Hematopoietic multipotent progenitor cell treated with erythropoietin and hydrocortisone succinate and interleukin-3 and kit ligand, for 8 days (in vitro differentiated cells): Measurements from ENCODE around the gene AP5Z1.

Experiments
- DNase-seq: peaks from one replicate; pipeline ENCODE4 v3.0.0-alpha.2; 2015

The AP5Z1 gene

GRCh38 chr7:4775250-4775847 is at the start of gene AP5Z1:
Gene AP5Z1, plus strand, starts transcription at chr7:4775623. Its CDS starts 93 bp downstream, at chr7:4775716.
- peak; percentile 95 for DNase-seq

GRCh38 chr7:4725850-4726450 is 49.5 kb upstream of the AP5Z1 start:
- no peak for DNase-seq

GRCh38 chr7:4726566-4726965 is 48.9 kb upstream of the AP5Z1 start:
- no peak for DNase-seq

- no peak for DNase-seq
These were observed 47.3 kb upstream of the AP5Z1 start for GRCh38 chr7:4727914-4728705.

- no peak for DNase-seq
These were observed 46.2 kb upstream of the AP5Z1 start for GRCh38 chr7:4729266-4729665.

- no peak for DNase-seq
These were observed 45.1 kb upstream of the AP5Z1 start for GRCh38 chr7:4730276-4730675.

GRCh38 chr7:4730971-4731370 is 44.5 kb upstream of the AP5Z1 start:
- no peak for DNase-seq

- no peak for DNase-seq
These were observed 43.6 kb upstream of the AP5Z1 start for GRCh38 chr7:4731803-4732202.

GRCh38 chr7:4733936-4734528 is 41.4 kb upstream of the AP5Z1 start:
- DNase-seq: no peak

- no peak for DNase-seq
These were observed 40.7 kb upstream of the AP5Z1 start for GRCh38 chr7:4734587-4735345.

- no peak for DNase-seq
These were observed 38.1 kb upstream of the AP5Z1 start for GRCh38 chr7:4737300-4737699.

GRCh38 chr7:4738711-4739527 is 36.5 kb upstream of the AP5Z1 start:
- peak; percentile 47 for DNase-seq

GRCh38 chr7:4739528-4739992 is 35.9 kb upstream of the AP5Z1 start:
- no peak for DNase-seq

GRCh38 chr7:4740796-4741195 is 34.6 kb upstream of the AP5Z1 start:
- DNase-seq: no peak

- no peak for DNase-seq
These were observed 33.3 kb upstream of the AP5Z1 start for GRCh38 chr7:4742051-4742573.

- no peak for DNase-seq
These were observed 32.6 kb upstream of the AP5Z1 start for GRCh38 chr7:4742852-4743251.

- peak; percentile 93 for DNase-seq
These were observed 30.8 kb upstream of the AP5Z1 start for GRCh38 chr7:4744391-4745264.

GRCh38 chr7:4745265-4745919 is 30.0 kb upstream of the AP5Z1 start:
- DNase-seq: no peak

GRCh38 chr7:4745971-4746919 is 29.2 kb upstream of the AP5Z1 start:
- DNase-seq: no peak
